ENCODE data around the gene NT5C2. TPM values are rescaled to one million over a fixed set of nuclear protein-coding genes. Genes with fewer than 3 reads are reported as not detected.

The NT5C2 gene
- total RNA-seq, 2 donors from 2014 or later = 105 to 114 TPM

GRCh38 chr10:103082683-103083082 lies 110.4 kb downstream of the NT5C2 start:
- no peak for TF ChIP-seq CTCF (IDR thresholded peaks at IDR 0.05)
- Histone ChIP-seq H3K4me1 (ENCODE audit: control insufficient read depth in 1 of 2, low read depth in 2 of 2) (peaks cover 12 to 39% of the 10 kb centered on the region in 2 donors), H3K4me3 (no peak overlapping the region), H3K9me3 (no peaks in the 10 kb centered on the region), H3K36me3 (peaks cover 7% of the 10 kb centered on the region), H3K27ac (no peak overlapping the region), H3K27me3 (replicated peaks; ENCODE audit: insufficient read depth) (no peaks in the 10 kb centered on the region)
- DNase-seq (ENCODE audit: low spot score) = no peak
- no peak for ATAC-seq (ENCODE audit: insufficient number of reproducible peaks, low FRiP score, low read depth)

GRCh38 chr10:103080891-103081581 lies 112.0 kb downstream of the NT5C2 start:
- H3K36me3 ChIP-seq = peaks cover 10% of the 10 kb centered on the region
- DNase-seq (ENCODE audit: low spot score) (no peak), ATAC-seq (ENCODE audit: insufficient number of reproducible peaks, low FRiP score, low read depth) (no peak)
- peaks cover 9 to 29% of the 10 kb centered on the region in 2 donors for H3K4me1 ChIP-seq (ENCODE audit: control insufficient read depth in 1 of 2, low read depth in 2 of 2)
- H3K27me3 ChIP-seq (replicated peaks; ENCODE audit: insufficient read depth) = no peaks in the 10 kb centered on the region
- H3K27ac ChIP-seq = no peak overlapping the region
- no peaks in the 10 kb centered on the region for H3K9me3 ChIP-seq
- no peak for TF ChIP-seq CTCF (IDR thresholded peaks at IDR 0.05)
- no peak overlapping the region for H3K4me3 ChIP-seq

DNA sequence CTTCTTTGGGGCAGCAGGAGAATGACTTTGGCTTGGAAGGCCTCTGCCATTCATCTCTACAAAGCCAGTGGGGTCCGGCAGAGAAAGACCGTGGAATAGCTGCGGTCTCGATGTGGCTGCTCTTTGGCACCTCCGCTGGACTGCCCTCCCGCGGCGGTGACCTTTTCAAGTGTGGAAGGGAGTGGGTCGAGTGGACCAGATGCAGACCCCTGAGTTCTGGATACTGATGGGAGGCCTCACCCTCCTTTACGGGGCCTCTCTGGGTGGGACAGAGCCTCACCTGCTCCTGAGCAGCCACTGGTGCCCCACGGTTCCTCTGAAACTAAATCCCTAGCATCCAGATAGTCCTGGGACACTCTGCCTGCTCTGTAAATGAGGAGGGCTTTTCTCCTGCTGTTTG lies 113.1 kb downstream of the NT5C2 start:
- Histone ChIP-seq H3K36me3 (peaks cover 12% of the 10 kb centered on the region), H3K4me3 (no peak overlapping the region), H3K27me3 (replicated peaks; ENCODE audit: insufficient read depth) (no peaks in the 10 kb centered on the region), H3K27ac (no peak overlapping the region), H3K9me3 (no peaks in the 10 kb centered on the region), H3K4me1 (ENCODE audit: control insufficient read depth in 1 of 2, low read depth in 2 of 2) (peaks cover 5 to 18% of the 10 kb centered on the region in 2 donors)
- TF ChIP-seq CTCF (IDR thresholded peaks at IDR 0.05) = no peak
- ATAC-seq (ENCODE audit: insufficient number of reproducible peaks, low FRiP score, low read depth) = no peak
- DNase-seq (ENCODE audit: low spot score) = no peak

GRCh38 chr10:103079100-103079499 lies 114.0 kb downstream of the NT5C2 start:
- TF ChIP-seq CTCF (IDR thresholded peaks at IDR 0.05) = no peak
- DNase-seq (ENCODE audit: low spot score) (no peak), ATAC-seq (ENCODE audit: insufficient number of reproducible peaks, low FRiP score, low read depth) (no peak)
- Histone ChIP-seq H3K27me3 (replicated peaks; ENCODE audit: insufficient read depth) (no peaks in the 10 kb centered on the region), H3K4me1 (ENCODE audit: control insufficient read depth in 1 of 2, low read depth in 2 of 2) (peaks cover 5 to 16% of the 10 kb centered on the region in 2 donors), H3K36me3 (peaks cover 12% of the 10 kb centered on the region), H3K4me3 (no peak overlapping the region), H3K9me3 (no peaks in the 10 kb centered on the region), H3K27ac (peak overlapping the region; percentile 63 to 72)

- peaks cover 12% of the 10 kb centered on the region for H3K36me3 ChIP-seq
- no peak for TF ChIP-seq CTCF (IDR thresholded peaks at IDR 0.05)
- H3K27ac ChIP-seq = peak overlapping the region; percentile 63 to 72
- peak overlapping the region; percentile 41 for H3K4me3 ChIP-seq
- H3K4me1 ChIP-seq (ENCODE audit: control insufficient read depth in 1 of 2, low read depth in 2 of 2) = peaks cover 5 to 16% of the 10 kb centered on the region in 2 donors
- no peak for ATAC-seq (ENCODE audit: insufficient number of reproducible peaks, low FRiP score, low read depth)
- no peaks in the 10 kb centered on the region for H3K9me3 ChIP-seq
- DNase-seq (ENCODE audit: low spot score) = no peak
- no peaks in the 10 kb centered on the region for H3K27me3 ChIP-seq (replicated peaks; ENCODE audit: insufficient read depth)
Measured at GRCh38 chr10:103078676-103079075, 114.4 kb downstream of the NT5C2 start.

Measured in thoracic aorta (tissue), 2 donors.